Glomerular visceral epithelial cell (primary cell): ENCODE measurements around the gene PYHIN1.
"Not testable (repeated sequence)": the region's sequence is repeated elsewhere in the genome, so short reads cannot be mapped to it uniquely, and the experiment has no call there.

ENCODE experiments used
- DNase-seq: peaks from one replicate; pipeline ENCODE4 v3.0.0-alpha.2; 2016; ENCODE audit errors: extremely low spot score

The PYHIN1 gene

GRCh38 chr1:158979229-158979628 is 47.9 kb downstream of the PYHIN1 start:
- DNase-seq = no peak

- no peak for DNase-seq
Measured at GRCh38 chr1:158983235-158983634, 51.9 kb downstream of the PYHIN1 start.

DNA sequence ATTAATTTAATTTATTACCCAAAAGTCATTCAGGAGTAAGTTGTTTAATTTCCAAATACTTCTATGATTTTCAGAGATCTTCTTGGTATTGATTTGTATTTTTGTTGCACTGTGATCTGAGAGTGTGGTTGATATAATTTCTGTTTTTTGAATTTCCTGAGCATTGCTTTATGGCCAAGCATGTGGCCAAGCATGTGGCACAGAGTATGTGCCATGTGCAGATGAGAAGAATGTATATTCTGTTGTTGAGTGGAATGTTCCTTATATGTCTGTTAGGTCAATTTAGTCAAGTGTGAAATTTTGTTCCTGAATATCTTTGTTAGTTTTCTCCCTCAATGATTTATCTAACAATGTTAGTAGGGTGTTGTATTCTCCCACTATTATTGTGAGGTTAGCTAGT is 53.0 kb downstream of the PYHIN1 start:
- DNase-seq = no peak

DNA sequence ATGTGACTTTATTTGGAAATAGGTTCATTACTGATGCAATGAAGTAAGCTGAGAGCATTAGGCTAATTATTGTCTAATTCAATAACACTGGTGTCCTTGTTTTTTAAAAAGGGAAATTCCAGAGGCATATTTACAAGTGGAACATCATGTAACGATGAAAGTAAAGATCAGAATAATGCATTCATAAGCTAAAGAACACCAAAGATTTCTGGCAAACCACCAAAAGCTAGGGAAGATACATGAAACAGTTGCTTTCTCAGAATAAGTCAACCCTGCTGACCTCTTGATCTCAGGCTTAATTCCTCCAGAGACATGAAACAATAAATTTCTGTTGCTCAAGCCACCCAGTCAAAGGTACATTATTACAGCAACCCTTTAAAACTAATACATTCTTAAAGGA is 58.1 kb downstream of the PYHIN1 start:
- DNase-seq = no peak

DNA sequence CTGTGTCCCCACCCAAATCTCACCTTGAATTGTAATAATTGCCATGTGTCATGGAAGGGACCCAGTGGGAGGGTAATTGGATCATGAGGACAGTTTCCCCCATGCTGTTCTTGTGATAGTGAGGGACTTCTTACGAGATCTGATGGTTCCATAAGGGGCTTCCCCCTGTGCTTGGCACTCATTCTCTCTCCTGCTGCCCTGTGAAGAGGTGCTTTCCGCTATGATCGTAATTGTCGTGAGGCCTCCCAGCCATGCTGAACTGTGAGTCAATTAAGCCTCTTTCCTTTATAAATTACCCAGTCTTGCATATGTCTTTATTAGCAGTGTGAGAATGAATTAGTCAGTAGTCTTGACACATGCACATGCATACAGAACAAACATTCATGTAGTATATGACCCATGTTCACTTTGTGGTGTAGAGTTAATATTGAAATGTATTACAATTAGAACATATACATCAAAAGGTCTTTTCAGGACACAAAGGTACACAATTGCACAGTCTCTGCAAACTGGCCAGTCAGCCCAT is 61.5 kb downstream of the PYHIN1 start:
- DNase-seq = no peak

- DNase-seq = no peak
Measured at GRCh38 chr1:158996998-158997397, 65.6 kb downstream of the PYHIN1 start.

DNA sequence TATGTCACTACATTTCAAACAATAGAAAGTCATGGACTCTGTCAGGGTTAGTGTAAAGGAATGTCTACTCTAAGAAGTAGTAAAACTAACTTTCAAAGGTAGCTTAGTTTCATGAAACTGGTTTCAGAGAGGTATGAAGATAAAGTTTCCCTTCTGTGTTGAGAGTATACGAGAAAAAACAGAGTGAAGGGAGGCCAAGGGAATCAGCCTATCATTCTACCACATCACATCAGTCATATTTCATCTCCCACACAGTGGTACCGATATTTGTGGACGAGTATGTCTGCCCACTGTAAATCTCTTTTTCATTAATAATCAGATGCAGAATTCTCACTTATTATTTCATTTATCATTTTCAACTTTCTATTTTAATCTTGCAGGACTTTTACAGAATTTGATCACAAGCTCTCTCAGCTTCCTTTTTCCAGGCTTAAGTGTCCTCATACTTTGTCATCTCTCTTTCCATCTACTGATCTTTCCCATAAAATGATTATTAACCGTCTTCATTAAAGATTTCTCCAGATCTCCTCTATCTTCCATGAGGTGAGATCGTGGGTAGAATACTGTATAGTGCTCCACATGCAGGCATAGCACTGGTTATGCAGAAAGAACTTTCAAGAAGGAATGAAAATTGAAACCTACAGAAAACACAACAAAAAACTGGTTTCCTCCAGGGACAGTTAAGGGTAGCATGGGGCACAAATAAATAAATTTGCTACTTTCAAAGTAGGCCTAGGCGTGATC is 66.9 kb downstream of the PYHIN1 start:
- DNase-seq = no peak

DNA sequence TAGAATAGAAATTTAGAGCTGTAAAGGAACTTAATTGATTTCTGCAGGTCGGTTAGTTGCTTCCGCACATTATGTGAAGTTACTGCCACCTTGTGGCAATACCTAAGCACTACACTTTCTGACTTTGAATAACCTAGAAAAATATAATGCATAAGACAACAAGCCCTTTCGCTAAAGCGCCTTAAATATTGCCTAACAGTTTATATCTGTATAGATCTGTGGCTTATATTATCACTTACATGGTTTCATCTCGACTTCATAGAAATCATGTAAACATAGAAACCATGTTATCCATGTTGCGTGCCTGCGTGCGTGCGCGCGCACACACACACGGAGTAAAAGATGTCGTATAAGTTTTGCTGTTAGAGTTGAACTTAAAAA is 67.4 kb downstream of the PYHIN1 start:
- peak; percentile 59 for DNase-seq

- DNase-seq = peak; percentile 90
Measured at GRCh38 chr1:158999316-159000069, 68.1 kb downstream of the PYHIN1 start.

GRCh38 chr1:159000070-159000409 is 68.7 kb downstream of the PYHIN1 start:
- no peak for DNase-seq

- DNase-seq = peak; percentile 80
Measured at GRCh38 chr1:159000625-159001024, 69.3 kb downstream of the PYHIN1 start.

GRCh38 chr1:159005161-159005560 is 73.8 kb downstream of the PYHIN1 start:
- no peak for DNase-seq

DNA sequence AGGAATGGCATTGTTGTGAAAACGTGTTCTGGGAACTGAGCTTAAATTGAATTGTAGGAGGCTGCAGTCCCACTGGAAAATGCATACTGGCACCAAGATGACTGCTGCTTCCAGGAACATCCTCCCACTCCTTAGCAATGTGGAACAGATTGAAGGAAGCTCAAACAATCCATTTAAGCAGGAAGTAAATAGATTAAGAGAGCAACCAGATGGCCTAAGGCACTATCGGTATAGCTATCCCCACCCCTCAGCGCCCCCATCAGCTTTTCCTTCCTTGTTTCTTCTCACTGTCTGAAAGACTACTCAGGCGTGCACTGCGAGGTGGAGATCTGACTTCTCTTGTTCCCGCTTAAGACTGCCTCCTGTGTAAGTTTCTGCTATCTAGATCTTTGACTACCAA is 74.3 kb downstream of the PYHIN1 start:
- DNase-seq = no peak

- not testable (repeated sequence) for DNase-seq
Measured at GRCh38 chr1:159006210-159006807, 75.0 kb downstream of the PYHIN1 start.

DNA sequence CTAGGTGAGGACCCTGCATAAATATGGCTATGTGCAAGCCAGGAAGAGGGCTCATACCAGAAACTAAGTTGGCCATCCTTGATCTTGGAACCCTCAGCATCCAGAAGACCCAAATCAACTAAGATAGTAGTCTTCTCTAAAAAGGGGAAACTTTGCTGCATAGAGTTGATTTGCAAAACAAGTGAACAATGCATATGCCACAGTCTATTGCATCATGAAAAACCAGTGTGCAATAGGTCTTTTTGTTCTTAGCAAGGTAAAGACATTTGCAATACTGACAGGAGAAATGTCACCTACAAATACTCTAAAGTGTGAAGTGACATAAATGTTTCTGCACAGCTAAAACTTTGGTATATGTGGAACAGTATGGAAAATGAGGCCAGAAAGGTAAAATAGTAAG is 76.4 kb downstream of the PYHIN1 start:
- DNase-seq = no peak

- peak; percentile 8 for DNase-seq
Measured at GRCh38 chr1:159008744-159009188, 77.4 kb downstream of the PYHIN1 start.

DNA sequence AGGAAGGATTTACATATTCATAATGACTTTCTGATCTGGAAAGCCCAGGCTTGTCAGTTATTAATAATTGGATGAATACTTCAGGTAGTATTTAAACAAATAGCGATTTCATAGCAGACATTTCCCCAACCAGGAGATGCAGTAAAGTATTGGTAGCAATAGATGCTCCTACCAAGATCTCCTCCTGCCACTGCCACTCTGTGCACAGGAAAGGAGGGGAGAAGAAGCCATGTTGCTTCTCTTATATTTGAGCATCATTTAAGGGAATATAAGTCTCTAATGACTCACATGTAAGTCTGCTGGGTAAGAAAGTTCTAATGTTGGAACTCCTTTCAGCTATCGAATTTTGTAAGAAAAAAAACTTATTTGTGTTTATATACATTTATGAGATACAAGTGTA is 77.9 kb downstream of the PYHIN1 start:
- DNase-seq = no peak

DNA sequence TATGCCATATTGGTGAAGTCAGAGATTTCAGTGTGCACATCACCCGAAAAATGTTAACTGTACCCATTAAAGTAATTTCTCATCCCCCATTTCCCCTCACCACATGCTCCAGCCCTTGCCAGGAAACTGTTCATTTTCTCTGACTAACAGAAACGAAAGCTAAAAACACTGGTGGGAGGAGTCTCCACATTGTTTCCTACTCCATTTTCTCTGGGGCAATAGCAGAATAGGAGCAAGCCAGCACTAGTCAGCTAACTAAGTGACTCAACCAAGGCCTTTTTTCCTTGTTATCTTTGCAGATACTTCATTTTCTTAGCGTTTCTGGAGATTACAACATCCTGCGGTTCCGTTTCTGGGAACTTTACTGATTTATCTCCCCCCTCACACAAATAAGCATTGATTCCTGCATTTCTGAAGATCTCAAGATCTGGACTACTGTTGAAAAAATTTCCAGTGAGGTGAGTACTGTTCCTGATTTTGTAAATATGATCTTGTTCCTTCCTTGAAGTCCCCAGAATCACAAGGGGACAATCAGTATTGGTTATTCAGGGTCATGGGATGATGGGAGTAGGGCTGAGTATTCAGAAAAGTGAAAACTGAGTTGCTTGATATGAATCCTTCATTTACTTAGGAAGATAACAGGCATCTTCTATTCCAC is 78.5 kb downstream of the PYHIN1 start, which contains the start of gene IFI16:
Gene IFI16, plus strand, starts transcription at position 204 of the 658 bp plus-strand sequence. CDS start 4,774 bp downstream, outside the sequence.
- DNase-seq = peak; percentile 81

GRCh38 chr1:159010391-159010790 is 79.0 kb downstream of the PYHIN1 start:
- DNase-seq = peak; percentile 2

DNA sequence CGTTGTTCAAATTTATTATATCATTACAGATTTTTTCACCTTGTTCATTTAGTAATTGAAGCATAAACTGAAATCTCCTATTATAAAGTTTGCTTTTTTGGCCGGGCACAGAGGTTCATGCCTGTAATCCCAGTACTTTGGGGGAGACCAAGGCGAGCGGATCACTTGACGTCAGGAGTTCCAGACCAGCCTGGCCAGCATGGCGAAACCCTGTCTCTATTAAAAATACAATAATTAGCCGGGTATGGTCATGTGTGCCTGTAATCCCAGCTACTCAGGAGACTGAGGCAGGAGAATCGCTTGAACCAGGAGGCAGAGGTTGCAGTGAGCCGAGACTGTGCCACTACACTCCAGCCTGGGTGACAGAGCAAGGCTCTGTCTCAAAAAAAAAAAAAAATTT is 79.6 kb downstream of the PYHIN1 start:
- DNase-seq = not testable (repeated sequence)

DNA sequence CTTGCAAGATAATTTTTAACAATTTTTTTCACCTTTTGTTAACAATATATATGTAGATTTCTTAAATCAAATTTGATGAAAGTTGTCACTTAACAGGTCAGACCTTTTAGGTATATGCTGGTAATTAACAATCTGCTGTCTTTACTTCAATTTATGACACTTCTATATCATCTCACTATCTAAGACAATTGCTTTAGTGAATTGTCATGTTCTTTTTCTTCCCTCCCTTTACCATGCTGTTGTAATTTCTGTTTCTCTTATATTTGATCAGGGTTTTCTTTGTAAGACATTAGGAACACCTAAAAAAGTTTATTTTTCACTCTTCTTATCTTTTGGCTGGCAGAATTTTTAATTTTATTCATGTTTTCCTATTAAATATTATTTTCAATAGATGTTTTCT is 80.4 kb downstream of the PYHIN1 start:
- no peak for DNase-seq

DNA sequence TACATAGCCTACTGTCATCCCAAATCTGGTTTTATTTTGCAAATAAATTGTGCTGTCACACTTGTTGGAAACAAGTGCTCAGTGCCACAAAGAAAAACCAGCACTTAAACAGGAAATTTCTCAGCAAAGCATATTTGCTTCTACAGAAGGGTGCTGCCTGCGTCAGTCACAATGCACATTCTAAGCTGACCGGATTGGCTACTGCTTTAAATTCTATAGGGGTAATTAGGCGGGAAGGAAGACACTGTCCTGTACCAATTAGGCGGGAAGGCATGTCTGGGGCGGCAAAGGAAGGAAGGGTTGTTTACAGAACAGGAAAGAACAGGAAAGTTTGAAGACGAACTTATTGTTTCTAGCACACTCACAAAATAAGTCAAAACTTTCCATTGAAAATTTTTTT is 81.1 kb downstream of the PYHIN1 start:
- DNase-seq = no peak
